GM21529 (cell line): Measurements from ENCODE around the gene SPPL3.
"Not testable (repeated sequence)": the region's sequence is repeated elsewhere in the genome, so short reads cannot be mapped to it uniquely, and the experiment has no call there.

Source experiments
- ATAC-seq: cut with Tn5 transposase; IDR thresholded peaks from one replicate; pipeline ENCODE4 v1.9.1; 2021; ENCODE audit not compliant: unreplicated experiment

SPPL3 gene

DNA sequence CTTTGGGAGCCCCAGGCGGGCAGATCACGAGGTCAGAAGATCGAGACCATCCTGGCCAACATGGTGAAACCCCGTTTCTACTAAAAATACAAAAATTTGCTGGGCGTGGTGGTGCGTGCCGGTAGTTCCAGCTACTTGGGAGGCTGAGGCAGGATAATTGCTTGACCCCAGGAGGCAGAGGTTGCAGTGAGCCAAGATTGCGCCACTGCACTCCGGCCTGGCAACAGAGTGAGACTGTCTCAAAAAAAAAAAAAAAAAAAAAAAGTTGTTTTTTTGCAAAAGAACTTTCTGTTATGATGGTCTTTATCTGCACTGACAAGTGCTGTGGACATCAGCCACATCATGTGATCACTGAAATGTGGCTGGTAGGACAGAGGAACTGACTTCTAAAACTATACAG, 111.7 kb downstream of the SPPL3 start:
- ATAC-seq: not testable (repeated sequence)

- ATAC-seq: no peak
Measured at GRCh38 chr12:120791669-120792176, 112.4 kb downstream of the SPPL3 start.

DNA sequence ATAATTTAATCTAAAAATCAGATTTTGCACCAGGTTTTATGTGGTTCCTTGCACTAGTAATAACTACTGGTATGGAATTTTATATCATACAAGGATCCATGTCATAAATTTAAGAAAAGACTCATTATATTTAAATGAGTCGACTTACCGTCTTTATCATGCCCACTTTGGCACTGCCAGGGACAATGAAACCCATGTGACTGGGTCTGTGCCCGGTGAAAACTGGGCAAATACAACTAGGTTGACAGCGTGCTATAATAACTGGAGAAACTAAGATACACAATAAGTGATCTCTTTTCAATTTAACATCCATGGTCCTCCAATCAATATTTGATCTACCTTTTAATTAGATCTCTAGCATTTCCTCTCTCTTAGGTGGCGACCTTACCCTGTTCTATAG, 114.0 kb downstream of the SPPL3 start:
- no peak for ATAC-seq

DNA sequence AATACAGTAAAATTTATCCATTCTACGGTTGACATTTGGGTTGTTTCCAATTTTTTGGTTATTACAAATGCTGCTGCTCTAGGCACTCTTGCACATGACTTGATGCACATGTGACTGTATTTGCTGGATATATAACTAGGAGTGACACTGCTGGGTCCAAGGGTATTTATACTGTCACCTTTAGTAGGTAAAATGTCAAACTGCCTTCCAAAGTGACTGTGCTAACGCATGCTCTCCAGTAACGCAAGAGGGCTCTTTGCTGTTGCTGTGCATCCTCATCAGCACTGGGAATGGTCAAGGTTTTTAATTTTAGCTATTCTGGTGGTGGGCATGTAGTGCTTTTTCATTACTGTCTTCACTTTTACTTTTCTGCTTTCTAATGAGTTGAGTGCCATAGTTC, 116.3 kb downstream of the SPPL3 start:
- no peak for ATAC-seq

DNA sequence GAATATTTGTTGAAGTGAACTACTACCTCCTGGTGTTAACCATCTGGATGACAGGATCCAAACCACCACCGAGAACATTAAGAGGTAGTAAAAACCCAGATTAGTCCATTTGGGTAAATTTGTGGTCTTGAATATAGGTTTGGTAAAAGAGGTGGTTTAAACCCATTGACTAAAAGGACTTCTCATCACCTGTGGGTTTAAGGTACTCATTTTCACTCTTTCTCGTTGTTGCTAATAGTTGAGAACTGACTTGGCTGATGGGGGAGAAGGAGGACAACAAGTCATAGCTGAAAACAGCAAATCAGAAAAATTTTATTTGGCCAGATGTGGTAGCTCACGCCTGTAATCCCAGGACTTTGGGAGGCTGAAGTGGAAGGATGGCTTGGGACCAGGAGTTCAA, 119.4 kb downstream of the SPPL3 start:
- ATAC-seq: no peak

- ATAC-seq: no peak
Measured at GRCh38 chr12:120783197-120783596, 121.0 kb downstream of the SPPL3 start.

DNA sequence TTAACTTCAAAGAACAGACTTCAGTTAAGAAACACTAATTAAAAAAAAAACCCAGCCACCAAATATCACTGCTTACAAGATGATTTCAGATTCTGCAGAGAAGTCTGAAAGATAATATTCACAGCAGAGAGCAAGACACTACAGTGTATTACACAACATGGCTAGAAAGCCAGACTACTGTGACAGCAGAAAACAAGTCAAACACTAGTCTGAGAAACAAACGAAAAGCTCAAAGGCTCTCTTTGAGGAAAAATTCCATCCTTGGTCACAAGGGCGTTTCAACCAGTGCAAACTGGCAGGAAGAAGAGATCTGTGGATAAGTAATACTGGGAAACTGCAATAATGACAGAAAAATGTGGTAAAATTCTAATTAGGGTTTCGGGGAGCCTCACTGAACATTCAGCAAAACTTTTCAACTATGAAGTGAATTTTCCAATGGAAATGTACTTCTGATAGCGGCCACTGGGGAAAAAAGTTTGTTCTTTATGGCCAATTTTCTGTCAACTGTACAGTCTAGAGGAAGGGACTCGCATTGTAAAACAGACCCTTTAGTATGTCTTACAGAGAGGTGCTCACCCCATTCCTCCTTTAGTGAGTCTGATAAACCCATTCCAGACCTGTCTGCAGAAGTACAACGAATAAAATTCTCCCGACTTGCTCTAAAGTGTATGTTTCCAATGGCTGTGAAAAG, 128.2 kb downstream of the SPPL3 start:
- ATAC-seq: no peak

DNA sequence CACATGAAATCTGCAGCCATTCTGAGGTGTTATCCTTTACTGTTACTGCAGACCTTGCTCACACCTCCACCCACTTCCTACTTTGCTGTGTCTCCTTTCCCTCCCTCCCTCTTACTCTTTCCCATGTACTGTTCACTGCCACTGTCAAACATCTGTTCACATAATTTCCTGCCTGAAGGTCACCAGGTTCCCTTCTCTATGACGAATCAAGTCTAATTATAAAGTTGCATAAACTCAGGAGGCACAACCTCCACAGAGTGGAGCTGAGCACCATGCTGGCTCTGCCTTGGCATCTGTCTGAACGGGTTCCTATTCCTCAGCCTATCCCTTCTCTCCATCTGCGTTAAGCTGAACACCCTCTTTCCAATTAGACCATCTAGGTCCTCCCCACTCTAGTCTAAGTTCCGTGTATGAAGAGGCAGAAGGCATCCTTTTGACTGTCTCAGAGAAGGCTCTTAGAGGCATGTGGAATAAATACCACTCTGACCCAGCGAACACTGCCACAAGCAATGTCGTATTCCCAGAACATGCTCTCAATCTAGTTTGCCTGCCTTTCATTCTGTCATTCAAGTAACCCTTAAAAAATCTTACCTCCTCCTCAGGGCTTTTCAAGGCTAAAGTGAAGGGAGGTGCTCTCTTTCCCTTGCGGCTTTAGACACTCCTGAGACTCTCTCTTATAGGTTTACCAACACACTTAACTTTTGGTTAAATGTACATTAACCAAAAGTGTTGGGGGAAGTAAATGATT, 129.8 kb downstream of the SPPL3 start:
- no peak for ATAC-seq

GRCh38 chr12:120771097-120771496, 133.1 kb downstream of the SPPL3 start:
- no peak for ATAC-seq

GRCh38 chr12:120767071-120768024, 136.8 kb downstream of the SPPL3 start:
- ATAC-seq: no peak

GRCh38 chr12:120766566-120766965, 137.6 kb downstream of the SPPL3 start:
- no peak for ATAC-seq

DNA sequence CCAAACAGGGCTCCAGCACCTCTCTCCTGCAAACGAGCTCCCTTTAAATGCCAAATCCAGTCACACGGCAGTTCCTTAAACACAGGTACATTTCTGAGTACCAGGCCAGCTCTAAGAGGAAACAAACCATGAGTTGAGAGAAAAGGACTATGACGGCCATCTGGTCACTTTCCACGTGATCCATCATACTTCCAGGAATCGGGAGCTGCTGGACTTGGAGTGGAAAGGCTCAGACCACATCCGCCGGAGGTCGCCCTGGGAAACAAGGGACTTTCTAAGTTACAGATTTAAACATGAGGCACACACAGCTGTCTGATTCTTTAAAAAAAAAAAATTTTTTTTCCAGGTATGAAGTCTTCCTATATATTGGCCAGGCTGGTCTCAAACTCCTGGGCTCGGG, 139.3 kb downstream of the SPPL3 start:
- no peak for ATAC-seq

DNA sequence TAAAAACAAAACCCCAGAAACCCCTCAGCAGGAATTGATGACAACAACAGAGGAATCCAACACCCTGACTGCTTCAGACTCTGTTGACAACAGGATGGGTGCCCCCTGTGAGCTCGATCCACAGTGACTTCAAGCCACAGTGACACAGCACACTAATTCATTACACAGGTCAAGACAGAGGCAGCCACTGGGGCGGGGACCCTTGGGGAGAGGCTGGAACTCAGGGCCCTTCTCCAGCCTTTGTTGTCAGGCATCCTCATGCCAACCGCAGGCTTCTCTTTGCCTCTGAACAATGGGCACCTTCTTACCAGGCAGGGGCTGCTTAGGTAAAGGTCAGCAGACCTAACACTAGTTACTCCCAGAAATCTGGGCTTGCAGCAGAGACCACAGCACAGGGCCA, 140.9 kb downstream of the SPPL3 start:
- no peak for ATAC-seq

DNA sequence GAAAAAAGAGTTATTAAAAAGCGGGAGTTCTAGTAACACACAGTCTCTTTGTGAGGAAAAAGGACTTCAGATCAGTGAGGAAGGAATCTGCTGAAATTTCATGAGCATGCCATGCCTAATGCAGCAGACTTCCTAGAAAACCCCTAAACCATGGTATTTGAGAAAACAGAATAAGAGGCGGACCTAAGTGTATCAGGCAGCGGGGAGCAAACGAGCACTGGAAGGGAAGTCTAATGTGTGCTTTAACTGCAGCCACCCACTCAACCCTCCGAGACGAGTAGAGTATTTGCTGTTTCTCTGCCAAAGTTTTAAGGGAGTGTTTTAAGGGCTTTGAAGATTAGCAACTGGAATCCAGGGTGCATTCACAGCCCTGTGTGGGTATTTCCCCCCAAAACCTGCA, 142.1 kb downstream of the SPPL3 start:
- ATAC-seq: no peak

DNA sequence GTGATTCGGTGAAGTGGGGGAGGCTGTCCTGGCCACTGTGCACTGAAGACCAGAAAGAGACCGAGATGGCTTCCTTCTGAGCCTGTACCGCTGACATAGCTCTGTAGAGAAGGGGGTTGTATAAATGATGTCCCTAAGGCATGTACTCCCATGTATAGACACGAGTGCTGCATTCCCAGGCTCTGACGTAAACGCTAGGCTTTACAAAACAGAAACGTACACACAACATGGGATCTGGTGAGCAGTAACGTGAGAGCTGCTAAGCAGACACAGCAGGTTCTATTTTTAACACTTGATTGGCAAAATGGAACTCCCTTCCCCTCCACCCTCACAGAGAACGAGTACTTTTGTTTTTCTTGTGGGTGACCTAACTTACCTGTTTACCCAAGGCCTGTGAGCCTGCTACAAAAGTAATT, 142.6 kb downstream of the SPPL3 start:
- ATAC-seq: no peak

DNA sequence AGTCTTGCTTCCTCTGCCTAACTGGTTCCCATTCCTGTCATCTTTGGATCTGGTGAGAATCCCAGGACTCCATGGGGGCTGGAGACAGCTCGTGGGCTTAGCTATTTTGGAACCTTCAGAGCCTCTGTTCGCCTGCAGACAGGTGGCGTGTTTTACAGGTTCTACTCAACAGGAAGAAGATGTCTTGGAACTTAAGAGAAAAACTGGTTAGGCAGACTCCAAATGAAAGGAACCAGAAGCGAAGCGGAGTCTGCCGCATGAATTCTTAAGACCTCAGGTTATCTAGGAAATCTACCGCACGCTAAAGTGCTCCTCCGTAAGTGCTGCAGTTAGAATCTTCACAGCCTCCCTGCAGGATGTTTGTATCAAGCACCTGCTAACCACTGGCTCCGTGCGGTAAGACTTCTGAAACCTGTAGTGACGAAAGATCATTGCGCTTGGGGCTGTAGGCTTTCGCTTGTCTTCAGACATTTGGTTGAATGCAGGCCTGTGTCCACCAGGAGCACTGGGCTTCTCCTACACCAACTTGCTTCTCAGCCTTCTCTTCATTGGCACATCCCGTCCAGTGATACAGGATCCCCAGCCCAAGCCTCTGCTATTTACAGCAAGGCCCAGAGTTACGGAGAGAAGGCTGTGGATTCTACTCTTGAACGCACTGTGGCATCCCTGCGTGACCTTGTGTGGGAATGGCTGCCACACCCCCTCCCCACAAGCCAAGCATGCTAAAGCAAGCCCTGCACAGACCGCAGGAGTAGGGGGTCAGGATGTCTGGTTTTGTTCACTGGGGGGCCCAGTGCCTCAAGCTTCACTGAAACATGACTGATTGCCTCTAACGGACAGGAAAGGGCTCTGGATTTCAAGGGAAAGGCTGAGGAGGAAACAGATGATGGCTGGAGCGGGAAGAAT, 143.6 kb downstream of the SPPL3 start:
- ATAC-seq: no peak

GRCh38 chr12:120759591-120760348, 144.4 kb downstream of the SPPL3 start:
- no peak for ATAC-seq

GRCh38 chr12:120758798-120759590, 145.2 kb downstream of the SPPL3 start:
- ATAC-seq: no peak

- no peak for ATAC-seq
Measured at GRCh38 chr12:120757949-120758348, 146.2 kb downstream of the SPPL3 start.
